GM18519 (cell line): ENCODE results near the gene TOMM34.
A peak's percentile ranks its signal among the peaks of the same experiment; 100 is the strongest.

Experiments
- ATAC-seq: cut with Tn5 transposase; IDR thresholded peaks from one replicate; pipeline ENCODE4 v1.9.1; 2021; ENCODE audit warnings: mild to moderate bottlenecking, moderate library complexity; ENCODE audit not compliant: unreplicated experiment, low FRiP score

The TOMM34 gene, protein sequence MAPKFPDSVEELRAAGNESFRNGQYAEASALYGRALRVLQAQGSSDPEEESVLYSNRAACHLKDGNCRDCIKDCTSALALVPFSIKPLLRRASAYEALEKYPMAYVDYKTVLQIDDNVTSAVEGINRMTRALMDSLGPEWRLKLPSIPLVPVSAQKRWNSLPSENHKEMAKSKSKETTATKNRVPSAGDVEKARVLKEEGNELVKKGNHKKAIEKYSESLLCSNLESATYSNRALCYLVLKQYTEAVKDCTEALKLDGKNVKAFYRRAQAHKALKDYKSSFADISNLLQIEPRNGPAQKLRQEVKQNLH

DNA sequence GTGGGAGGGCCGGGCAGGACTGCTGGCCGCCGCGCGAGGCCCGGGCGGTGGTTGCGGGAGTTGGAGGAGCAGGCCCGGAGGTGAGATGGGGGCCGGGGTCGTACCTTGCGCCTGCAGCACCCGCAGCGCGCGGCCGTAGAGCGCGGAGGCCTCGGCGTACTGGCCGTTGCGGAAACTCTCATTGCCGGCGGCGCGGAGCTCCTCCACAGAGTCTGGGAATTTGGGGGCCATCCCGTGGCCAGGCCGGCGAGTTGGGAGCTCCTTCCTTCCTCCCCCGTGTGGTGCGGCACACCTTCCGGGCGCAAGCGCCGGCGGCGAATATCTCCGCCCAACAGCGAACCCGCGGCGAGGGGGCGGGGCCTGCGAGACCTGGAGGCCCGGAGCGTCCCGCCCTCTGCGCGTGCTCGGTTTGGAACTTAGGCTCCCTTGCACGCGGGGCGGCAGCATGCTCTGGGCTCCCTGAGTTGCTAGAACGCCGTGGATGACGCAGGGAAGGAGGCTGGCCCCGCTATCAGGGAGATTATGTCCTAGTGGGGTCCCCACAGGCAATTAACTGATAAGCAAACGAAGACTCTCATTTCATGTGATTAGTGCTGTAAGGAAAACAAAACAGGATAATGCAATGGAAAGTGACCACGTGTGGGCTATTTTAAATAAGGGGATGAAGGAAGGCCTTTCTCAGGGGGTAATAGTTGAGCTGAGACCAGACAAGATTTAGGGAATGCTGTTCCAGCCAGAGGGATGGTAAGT lies at the start of gene TOMM34:
Gene TOMM34 (minus strand): TSS at position 295 of the 750 bp plus-strand sequence. CDS start 64 bp downstream, at position 231.
- peak; percentile 70 for ATAC-seq

DNA sequence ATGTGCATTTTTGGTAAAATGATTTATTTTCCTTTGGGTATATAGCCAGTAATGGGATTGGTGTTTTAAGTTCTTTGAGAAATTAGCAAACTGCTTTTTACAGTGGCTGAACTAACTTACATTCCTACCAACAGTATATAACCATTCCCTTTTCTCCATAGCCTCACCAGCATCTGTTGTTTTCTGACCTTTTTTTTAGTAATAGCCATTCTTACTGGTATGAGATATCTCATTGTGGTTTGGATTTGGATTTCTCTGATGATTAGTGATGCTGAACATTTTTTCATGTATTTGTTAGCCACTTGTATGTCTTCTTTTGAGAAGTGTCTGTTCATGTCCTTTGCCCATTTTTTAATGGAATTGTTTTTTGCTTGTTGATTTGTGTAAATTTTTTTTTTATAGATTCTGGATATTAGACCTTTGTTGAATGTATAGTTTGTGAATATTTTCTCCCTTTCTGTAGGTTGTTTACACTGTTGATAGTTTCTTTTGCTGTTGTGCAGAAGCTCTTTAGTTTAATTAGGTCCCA lies 48.4 kb upstream of the TOMM34 start:
- ATAC-seq: no peak

- no peak for ATAC-seq
Observed at GRCh38 chr20:44997668-44998067, 37.5 kb upstream of the TOMM34 start.

DNA sequence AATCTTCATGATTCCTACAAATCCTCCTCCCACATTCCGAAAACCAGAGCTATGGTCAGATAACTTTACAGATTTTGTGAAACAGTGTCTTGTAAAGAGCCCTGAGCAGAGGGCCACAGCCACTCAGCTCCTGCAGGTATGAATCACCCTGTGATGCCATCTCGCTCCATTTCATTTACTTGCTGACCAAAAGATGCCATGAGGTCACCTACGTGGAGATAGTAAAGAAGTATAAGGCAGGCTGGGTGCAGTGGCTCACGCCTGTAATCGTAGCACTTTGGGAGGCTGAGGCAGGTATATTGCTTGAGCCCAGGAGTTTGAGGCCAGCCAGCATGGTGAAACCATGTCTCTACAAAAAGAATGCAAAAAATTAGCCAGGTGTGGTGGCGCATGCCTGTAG lies 37.0 kb upstream of the TOMM34 start:
- no peak for ATAC-seq

GRCh38 chr20:44993343-44993742 lies 33.1 kb upstream of the TOMM34 start:
- no peak for ATAC-seq

DNA sequence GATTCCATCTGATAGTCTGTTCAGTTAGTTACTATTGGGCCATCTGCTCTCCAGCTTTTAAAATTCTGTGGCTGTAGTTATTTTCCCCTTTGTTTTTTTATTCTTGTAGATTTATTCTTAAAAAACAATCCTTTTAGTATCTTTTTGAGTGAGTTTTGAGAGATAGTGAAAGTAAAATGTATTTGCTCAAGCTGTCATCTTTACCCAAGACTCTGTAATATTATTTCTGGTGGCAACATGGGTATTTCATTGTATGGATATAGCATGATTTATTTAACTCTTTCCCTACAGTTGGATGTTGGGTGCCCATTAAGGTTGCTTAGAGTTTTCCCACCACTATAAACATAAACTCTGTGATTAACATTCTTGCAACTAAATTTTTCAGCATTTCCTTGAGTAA lies 30.8 kb upstream of the TOMM34 start:
- no peak for ATAC-seq

GRCh38 chr20:44990425-44990824 lies 30.2 kb upstream of the TOMM34 start:
- no peak for ATAC-seq

- ATAC-seq: no peak
Observed at GRCh38 chr20:44988631-44989171, 28.5 kb upstream of the TOMM34 start.

DNA sequence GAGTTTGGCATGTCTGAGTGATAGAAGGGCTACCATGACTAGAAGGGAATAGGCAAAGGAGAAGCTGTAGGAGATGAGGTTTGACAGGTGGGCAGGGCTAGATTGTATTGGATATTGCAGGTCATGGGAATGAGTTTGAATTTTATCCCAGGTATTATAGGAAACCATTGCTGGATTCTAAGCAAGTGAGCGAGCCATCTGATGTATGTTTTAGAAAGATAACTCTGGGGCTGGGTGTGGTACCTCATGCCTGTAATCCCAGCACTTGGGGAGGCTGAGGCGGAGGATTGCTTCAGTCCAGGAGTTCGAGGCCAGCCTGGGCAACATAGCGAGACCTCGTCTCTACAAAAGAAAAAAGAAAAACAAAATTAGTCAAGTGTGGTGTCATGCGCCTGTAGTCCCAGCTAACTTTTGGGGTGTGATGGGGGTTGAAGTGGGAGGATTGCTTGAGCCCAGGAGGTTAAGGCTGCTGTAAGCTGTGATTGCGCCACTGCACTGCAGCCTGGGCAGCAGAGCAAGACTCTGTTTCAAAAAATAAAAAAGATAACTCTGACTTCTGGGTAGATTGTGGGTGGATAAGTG lies 23.0 kb upstream of the TOMM34 start:
- ATAC-seq: no peak

DNA sequence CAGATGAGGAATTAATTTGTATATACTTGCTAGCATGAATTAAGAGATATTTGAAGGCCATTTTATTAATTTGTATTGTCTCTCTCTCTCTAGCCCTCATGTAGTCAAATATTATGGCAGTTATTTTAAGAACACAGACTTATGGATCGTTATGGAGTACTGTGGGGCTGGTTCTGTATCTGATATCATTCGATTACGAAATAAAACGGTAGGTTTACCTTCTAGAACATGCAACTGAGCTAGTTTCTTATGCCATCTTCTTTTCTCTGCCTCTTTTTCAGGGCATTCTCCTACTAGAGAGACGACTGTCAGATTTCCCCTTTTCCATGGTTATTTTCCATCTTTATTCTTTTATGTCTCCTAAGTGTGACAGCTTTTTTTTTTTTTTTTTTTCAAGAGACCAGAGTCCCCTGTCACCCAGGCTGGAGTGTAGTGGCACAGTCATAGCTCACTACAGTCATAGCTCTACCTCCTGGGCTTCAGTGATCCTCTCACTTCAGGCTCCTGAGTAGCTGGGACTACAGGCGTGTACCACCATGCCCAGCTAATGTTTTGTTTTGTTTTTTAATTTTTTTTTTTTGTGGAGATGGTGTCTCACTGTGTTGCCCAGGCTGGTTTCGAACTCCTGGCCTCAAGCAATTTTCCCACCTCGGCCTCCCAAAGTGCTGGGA lies 21.7 kb upstream of the TOMM34 start:
- ATAC-seq: no peak

- peak; percentile 72 for ATAC-seq
Observed at GRCh38 chr20:44979090-44979621, 19.0 kb upstream of the TOMM34 start.

GRCh38 chr20:44976698-44977097 lies 16.5 kb upstream of the TOMM34 start:
- no peak for ATAC-seq

- no peak for ATAC-seq
Observed at GRCh38 chr20:44973053-44973452, 12.9 kb upstream of the TOMM34 start.

GRCh38 chr20:44970243-44970757 lies 10.1 kb upstream of the TOMM34 start:
- no peak for ATAC-seq

- no peak for ATAC-seq
Observed at GRCh38 chr20:44969300-44969894, 9.2 kb upstream of the TOMM34 start.

GRCh38 chr20:44967207-44967807 lies 7.1 kb upstream of the TOMM34 start:
- ATAC-seq: no peak

GRCh38 chr20:44966030-44966961 lies 6.1 kb upstream of the TOMM34 start, which contains the start of gene STK4:
TSS of gene STK4 (plus strand) at chr20:44966512. CDS start at chr20:44966569, 57 bp downstream.
- ATAC-seq: peak; percentile 39

GRCh38 chr20:44965651-44966029 lies 5.4 kb upstream of the TOMM34 start:
- ATAC-seq: no peak
